HTERT RPE-1 (cell line): ENCODE measurements around the gene GINS1.

Experiments
- in situ Hi-C: fragments of 300-500 bp; cut with MboI; formaldehyde crosslinking; loops from 4 replicates; pipeline ENCODE4 v1.14.3; 2020; ENCODE audit warnings: low sequenced_read_pairs

The GINS1 gene

DNA sequence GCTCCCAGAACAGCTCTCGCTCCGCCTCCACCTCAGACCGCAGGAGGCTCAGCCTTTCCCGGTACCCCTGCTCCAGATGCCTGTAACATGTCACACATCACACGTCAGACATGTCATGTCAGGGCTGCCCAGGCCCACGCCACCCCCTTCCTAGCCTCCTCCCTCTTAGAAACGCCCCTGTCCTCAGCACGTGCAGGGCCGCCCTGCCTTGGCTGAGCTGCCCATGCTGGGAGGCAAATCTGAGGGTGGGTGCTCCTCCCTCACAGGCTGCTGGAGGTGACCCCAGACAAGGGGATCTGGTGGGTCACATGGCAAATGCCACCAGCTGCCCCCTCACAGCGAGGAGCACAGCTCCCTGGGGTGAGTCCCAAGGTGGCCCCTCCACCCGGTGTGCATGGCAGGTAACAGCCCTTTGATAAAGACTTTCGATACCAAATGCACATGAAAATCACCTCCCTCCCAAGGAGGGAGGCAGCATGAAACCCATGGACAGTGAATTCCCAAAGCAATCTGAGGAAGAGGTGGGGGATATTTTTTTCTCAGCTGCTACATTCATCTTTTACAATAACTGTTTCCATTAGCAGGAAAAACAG is 84.1 kb downstream of the GINS1 start:
- in situ Hi-C loops, result no loop called here

DNA sequence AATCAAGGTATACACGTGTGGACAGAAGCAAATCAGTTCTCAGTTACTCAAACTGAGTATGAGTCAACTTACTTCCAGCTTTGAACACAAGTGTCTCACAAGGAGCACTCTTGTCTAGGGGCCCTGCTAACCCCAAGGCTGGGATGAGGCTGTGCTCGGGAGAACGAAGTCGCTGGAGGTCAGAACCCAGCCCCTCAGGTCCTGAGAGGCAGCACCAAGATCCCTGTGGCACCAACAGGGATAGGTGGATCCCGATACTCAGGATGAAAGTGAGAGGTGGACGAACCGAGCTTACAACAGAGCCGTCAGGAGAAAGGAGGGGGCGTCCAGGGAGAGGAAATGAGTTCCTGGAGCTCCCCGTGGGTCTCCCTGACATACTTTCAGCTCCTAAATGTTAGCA is 85.7 kb downstream of the GINS1 start:
- in situ Hi-C loops, result no loop called here

DNA sequence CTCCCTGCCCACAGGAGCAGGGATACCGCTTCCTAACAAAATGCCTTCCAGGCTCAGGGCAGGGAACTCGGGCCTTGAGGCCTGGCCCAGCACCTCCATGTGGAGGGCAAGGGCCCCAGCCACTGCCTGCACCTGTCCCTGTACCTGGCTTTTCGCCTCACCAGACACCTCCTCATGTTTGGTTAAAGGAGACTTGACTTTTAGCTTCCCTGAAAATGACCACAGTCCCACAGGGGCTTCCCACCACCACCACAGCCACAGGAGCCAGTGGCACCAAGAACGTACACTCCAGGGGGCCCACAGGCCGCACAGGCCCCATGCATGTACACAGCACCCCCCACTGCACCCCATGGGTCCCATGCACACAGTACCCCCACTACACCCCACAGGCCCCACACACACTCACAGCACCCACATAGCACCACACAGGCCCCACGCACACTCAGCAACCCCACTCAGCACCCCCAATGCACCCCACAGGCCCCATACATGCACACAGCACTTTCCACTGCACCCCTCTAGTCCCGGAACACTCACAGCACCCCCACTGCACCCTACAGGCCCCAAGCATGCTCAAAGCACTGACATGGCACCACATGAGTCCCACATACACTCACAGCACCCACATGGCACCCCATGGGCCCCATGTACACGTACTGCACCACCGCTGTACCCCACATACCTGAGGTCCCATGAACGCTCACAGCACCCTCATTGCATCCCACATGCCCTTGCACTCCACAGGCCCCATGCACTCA is 86.5 kb downstream of the GINS1 start:
- in situ Hi-C loops, result no loop called here

DNA sequence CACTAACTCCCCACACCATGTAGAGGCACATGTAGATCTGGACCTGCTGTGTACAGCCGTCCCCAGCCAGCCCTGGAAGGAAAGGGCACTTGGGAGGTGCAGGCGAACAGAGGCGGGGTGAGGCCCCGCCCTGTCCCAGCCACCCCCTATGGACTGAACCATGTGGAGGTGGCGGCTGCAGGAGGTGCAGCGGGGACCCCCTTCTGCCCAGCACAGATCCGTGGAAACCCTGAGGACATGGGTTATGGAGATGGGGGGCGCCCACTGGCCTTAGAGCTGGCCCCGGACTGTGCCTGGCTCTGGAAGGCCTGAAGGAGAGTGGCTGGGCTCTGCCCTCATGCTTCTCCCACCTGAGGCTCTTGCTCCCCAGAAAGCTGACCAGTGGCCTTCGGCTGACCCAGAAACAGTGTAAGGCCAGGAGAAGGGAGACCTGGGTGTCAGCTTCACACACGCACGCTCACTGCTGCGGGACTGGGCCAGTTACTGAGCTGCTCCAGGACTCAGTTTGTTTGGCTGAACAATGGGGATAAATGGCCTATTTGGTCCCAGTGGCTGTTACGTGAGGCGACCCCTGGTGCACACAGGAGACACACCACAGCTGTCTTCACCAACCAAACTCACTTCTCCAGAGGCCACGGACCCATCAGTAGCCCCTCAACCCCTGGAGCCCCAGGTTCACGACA is 87.2 kb downstream of the GINS1 start:
- in situ Hi-C loops, result no loop called here

DNA sequence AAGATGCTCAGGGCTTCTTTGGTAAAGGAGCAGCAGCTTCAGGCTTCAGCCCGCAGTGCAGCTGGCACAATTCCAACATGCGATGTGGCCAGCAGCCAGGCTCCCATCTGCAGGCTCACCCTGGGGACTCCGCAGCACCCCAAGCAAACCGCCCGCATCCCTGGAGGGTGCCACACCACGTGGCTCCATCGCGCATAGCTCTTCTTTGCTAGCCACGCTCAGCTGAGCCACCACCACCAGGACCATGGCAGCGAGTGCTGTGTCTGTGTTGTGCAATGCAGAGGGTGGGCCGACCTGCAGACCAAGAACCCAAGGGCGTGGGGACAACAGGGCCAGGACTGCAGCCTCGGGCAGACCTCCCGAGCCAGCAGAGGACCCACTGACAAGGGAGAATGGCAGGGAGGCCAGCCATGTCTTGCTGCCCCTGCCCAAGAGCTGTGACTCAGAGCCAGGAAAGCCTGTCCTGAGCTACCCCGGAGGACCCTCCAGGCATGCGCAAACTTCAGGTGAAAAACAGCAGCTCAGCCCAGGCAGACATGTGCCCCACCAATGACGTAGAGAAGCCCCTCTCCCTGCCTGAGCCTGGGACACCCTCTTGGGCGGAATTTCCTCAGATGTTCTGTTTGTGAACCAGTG is 87.8 kb downstream of the GINS1 start:
- in situ Hi-C loops, result no loop called here

DNA sequence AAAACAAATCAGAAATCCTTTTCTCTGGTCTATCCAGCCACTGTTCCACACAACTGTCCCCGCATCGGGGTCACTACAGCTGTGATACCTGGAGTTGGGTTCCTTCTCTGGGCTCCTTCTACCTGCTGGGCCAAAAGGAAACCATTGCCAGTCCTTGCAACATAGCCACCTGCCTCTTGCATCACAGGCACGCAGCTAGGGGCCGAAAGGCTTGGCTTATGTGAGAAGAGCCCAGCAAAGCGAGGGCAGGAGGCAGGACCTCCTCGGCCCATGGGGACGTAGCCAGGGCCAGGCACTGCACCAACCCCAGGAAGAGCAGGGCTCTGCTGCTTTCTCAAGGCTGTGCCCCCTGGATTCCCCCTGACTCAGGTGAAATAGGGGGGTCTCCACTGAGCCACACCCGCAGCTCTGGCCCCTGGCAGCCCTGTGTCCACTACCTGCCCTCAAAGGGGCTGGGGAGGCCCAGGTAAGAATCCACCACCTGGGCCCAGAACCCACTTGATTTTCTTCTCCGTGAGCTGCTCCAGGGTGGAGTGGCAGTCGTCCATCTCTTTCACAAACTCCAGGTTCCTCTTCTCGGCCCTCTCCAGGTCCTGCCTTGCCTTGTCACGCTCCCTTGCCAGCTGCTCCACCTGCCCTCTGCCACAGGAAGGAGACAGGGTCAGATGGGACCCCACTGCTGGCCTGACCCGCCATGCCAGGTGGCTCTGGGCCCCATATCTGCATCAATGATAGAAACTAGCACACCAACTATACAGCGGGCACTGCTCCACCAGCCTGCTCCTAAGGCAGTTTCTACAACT is 88.9 kb downstream of the GINS1 start:
- in situ Hi-C loops, result no loop called here

DNA sequence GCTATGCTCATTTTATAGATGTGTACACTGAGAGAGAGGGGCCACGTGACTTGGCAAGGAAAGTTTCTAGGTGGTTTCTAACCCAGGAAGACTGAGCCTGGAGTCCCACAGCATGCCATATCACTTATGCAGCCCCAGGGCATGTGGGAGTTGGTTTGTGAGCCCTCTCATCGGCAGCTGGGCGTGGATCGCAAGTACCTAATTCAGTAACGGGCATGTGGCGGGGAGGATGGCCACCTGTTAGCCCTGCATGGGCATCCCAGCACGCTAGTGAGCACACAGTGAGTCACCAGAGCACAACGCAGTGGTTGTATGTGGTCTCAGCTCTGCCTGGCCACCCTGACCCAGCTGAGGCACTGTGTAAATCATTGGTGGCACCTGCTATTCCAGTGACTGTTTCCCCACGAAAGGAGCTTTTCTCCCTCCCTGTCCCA is 89.5 kb downstream of the GINS1 start:
- in situ Hi-C loops, result no loop called here

DNA sequence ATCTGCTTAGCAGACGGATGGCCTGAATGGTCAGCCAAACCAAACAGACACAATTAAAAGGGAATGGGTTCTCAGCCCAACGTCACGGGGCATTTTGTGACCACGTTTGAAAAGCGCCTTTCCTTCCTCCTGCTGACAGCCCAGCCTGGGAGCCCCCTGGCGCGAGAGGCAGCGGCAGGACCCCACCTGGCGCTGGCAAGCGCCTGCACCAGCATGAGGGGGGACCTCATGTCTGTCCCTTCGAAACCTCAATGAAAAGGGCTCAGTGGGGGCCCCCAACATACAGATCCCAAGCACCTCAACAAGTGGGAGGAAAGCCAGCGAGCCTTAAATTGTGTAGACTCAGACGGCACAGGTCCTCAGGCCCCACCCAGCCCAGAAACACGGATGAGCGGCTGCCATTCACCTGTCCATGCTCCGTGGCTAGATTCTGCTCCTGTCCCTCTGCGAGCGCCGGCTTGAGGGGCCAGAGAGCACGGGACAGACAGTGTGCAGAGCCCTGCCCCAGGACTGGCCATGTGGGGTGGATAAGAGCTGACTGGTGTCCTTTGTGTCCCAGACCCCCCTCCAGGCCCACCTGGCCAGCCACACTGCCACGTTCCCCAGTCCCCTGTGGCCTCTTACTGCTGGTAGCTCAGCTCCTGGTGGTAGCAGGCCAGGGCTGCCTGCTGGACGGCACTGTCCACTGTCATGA is 90.3 kb downstream of the GINS1 start:
- in situ Hi-C loops, result no loop called here
